ENCODE results near the gene OR2T34. TPM values are rescaled to one million over a fixed set of nuclear protein-coding genes. Genes with fewer than 3 reads are reported as not detected.
"Not testable (repeated sequence)": the region's sequence is repeated elsewhere in the genome, so short reads cannot be mapped to it uniquely, and the experiment has no call there.

Gene OR2T34
- polyA plus RNA-seq, 1 experiment: not detected

- CTCF ChIA-PET: no interaction called here
- TF ChIP-seq, protein P1, sequence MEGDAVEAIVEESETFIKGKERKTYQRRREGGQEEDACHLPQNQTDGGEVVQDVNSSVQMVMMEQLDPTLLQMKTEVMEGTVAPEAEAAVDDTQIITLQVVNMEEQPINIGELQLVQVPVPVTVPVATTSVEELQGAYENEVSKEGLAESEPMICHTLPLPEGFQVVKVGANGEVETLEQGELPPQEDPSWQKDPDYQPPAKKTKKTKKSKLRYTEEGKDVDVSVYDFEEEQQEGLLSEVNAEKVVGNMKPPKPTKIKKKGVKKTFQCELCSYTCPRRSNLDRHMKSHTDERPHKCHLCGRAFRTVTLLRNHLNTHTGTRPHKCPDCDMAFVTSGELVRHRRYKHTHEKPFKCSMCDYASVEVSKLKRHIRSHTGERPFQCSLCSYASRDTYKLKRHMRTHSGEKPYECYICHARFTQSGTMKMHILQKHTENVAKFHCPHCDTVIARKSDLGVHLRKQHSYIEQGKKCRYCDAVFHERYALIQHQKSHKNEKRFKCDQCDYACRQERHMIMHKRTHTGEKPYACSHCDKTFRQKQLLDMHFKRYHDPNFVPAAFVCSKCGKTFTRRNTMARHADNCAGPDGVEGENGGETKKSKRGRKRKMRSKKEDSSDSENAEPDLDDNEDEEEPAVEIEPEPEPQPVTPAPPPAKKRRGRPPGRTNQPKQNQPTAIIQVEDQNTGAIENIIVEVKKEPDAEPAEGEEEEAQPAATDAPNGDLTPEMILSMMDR (IDR thresholded peaks at IDR 0.05; ENCODE audit: insufficient read depth, low read depth, low read length): no peak
- Histone ChIP-seq H3K36me3 (ENCODE audit: control insufficient read depth, insufficient read depth, low read length) (no peaks in the 10 kb centered on the region), H3K27me3 (ENCODE audit: control insufficient read depth, insufficient read depth, low read length) (no peaks in the 10 kb centered on the region), H3K4me3 (ENCODE audit: low read depth, low read length) (no peak overlapping the region)
- no peak for DNase-seq (ENCODE audit: low read depth)
- POLR2A ChIA-PET: no interaction called here
Observed at GRCh38 chr1:248576260-248576980, 1.9 kb upstream of the OR2T34 start.

- DNase-seq (ENCODE audit: low read depth); H3K27me3 ChIP-seq (ENCODE audit: control insufficient read depth, insufficient read depth, low read length); H3K36me3 ChIP-seq (ENCODE audit: control insufficient read depth, insufficient read depth, low read length); POLR2A ChIA-PET; H3K4me3 ChIP-seq (ENCODE audit: low read depth, low read length); CTCF ChIA-PET: not testable (repeated sequence)
Observed at GRCh38 chr1:248573856-248574255, 701 bp downstream of the OR2T34 start.

GRCh38 chr1:248572049-248572448 is 2.5 kb downstream of the OR2T34 start:
- DNase-seq (ENCODE audit: low read depth); CTCF ChIA-PET; H3K4me3 ChIP-seq (ENCODE audit: low read depth, low read length); H3K27me3 ChIP-seq (ENCODE audit: control insufficient read depth, insufficient read depth, low read length); POLR2A ChIA-PET; H3K36me3 ChIP-seq (ENCODE audit: control insufficient read depth, insufficient read depth, low read length): not testable (repeated sequence)

DNA sequence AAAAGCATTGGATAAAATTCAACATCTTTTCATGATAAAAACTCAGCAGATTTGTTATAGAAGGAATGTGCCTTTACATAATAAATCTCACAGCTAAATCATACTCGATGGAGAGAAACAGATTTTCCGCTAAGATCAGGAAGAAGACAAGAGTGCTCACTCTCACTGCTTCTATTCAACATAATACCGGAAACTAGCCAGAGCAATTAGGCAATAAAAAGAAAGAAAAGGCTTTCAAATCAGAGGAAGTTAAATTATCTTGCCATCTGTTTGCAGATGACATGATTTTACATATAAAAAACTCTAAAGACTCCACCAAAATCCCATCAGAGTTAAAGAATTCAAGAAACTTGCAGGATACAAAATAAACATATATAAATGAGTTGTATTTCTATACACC is 3.7 kb downstream of the OR2T34 start:
- H3K4me3 ChIP-seq (ENCODE audit: low read depth, low read length); DNase-seq (ENCODE audit: low read depth); H3K36me3 ChIP-seq (ENCODE audit: control insufficient read depth, insufficient read depth, low read length); H3K27me3 ChIP-seq (ENCODE audit: control insufficient read depth, insufficient read depth, low read length); CTCF ChIA-PET; POLR2A ChIA-PET: not testable (repeated sequence)

- DNase-seq (ENCODE audit: low read depth); CTCF ChIA-PET; POLR2A ChIA-PET; H3K27me3 ChIP-seq (ENCODE audit: control insufficient read depth, insufficient read depth, low read length); H3K36me3 ChIP-seq (ENCODE audit: control insufficient read depth, insufficient read depth, low read length); H3K4me3 ChIP-seq (ENCODE audit: low read depth, low read length): not testable (repeated sequence)
Observed at GRCh38 chr1:248569049-248569448, 5.5 kb downstream of the OR2T34 start.

GRCh38 chr1:248565530-248566373 is 8.8 kb downstream of the OR2T34 start:
- CTCF ChIA-PET: not testable (repeated sequence)

DNA sequence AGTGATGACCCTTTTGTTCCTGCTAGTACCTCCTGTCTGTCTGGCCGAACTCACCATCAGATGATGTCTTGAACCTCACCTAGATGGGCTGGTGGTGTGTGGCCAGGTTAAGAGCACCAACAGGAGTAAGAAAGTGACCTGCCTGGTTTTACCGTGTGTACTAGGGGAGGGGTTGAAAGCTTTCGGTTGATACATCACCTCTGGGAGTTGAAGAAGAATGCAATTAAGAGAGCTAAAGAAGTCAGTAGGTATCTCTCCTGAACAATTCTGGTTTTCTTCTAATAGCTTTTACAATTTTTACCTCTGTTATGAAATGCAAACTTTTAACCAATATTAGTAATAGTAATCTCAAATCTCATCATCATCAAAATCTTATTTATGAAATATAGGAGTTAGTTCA is 11.9 kb downstream of the OR2T34 start, which contains the start of gene OR2T29:
OR2T29 (minus strand) TSS at position 101 of the 400 bp plus-strand sequence. CDS start 3,281 bp downstream, outside the sequence.
- DNase-seq (ENCODE audit: low read depth); H3K4me3 ChIP-seq (ENCODE audit: low read depth, low read length); H3K27me3 ChIP-seq (ENCODE audit: control insufficient read depth, insufficient read depth, low read length); H3K36me3 ChIP-seq (ENCODE audit: control insufficient read depth, insufficient read depth, low read length); POLR2A ChIA-PET; CTCF ChIA-PET: not testable (repeated sequence)

More at GRCh38 chr1:248565530-248566373, 8.8 kb downstream of the OR2T34 start:
- H3K36me3 ChIP-seq (ENCODE audit: control insufficient read depth, insufficient read depth, low read length); H3K4me3 ChIP-seq (ENCODE audit: low read depth, low read length); POLR2A ChIA-PET; DNase-seq (ENCODE audit: low read depth); H3K27me3 ChIP-seq (ENCODE audit: control insufficient read depth, insufficient read depth, low read length): not testable (repeated sequence)

DNA sequence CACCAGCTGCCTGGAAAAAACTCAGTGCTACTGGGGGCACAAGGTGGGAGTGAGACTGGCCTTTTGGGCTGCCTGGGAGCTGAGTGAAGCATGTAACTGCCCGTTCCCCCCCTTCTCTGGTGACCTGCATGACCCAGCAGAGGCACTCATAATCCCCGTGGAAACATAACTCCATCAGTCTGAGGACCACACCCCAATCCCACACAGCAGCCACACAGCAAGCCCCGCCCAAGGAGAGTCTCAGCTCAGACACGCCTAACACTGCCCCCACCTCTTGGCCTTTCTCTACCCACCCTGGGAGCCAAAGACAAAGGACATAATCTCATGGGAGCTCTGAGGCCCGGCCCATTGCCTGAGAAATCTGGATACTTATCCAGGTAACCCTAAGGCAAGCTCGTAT is 23.5 kb downstream of the OR2T34 start:
- H3K27me3 ChIP-seq (ENCODE audit: control insufficient read depth, insufficient read depth, low read length); CTCF ChIA-PET; H3K4me3 ChIP-seq (ENCODE audit: low read depth, low read length); DNase-seq (ENCODE audit: low read depth); H3K36me3 ChIP-seq (ENCODE audit: control insufficient read depth, insufficient read depth, low read length); POLR2A ChIA-PET: not testable (repeated sequence)

DNA sequence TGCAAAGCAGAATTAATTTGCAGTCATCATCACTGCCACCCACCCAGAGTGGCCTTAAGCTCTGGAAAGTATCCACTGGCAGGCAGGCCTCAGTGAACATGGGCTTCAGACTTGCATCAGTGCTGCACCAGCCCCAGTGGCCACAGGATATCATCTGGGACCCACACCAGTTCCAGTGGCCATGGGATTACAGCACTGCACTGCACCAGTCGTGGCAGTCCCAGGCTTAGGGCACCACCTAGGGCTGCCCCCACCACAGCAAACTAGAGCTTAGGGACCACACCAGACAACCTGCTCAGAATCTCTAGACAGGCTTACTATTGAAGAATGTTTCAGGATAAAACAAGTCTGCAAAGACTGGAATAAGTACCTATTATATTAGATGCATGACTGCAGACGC is 27.2 kb downstream of the OR2T34 start:
- H3K4me3 ChIP-seq (ENCODE audit: low read depth, low read length); H3K36me3 ChIP-seq (ENCODE audit: control insufficient read depth, insufficient read depth, low read length); POLR2A ChIA-PET; DNase-seq (ENCODE audit: low read depth); CTCF ChIA-PET; H3K27me3 ChIP-seq (ENCODE audit: control insufficient read depth, insufficient read depth, low read length): not testable (repeated sequence)

- CTCF ChIA-PET; POLR2A ChIA-PET; H3K27me3 ChIP-seq (ENCODE audit: control insufficient read depth, insufficient read depth, low read length); DNase-seq (ENCODE audit: low read depth); H3K4me3 ChIP-seq (ENCODE audit: low read depth, low read length); H3K36me3 ChIP-seq (ENCODE audit: control insufficient read depth, insufficient read depth, low read length): not testable (repeated sequence)
Observed at GRCh38 chr1:248537449-248537848, 37.1 kb downstream of the OR2T34 start.

All from BJ (cell line).